NCI-H446 treated with DMSO at 0.1 percent for 48 hours (cell line): ENCODE results near the gene GLRA3.
"Not testable (repeated sequence)": the region's sequence is repeated elsewhere in the genome, so short reads cannot be mapped to it uniquely, and the experiment has no call there.

ENCODE experiments used
- DNase-seq: peaks from one replicate; lab custom pipeline; 2025; lab: John Stamatoyannopoulos, UW

GLRA3 gene

DNA sequence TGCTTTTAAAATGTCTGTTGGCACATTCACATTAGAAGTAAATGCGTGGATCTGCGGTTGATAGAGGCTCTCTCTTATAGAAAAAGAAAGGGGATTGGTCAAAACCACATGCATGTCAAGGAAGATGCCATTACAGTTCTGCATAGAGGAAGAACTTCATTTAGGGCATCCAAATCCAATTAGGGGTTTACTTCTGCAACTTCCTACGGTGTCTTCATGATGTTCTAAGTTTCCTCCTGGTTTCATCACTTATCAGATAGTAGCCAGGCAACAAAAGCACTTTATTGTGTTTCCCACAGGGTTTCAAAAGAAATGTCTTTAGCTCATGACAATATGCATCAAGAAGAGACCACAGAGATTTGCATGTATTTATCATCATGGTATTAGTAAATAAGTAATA is 170.8 kb downstream of the GLRA3 start:
- DNase-seq = no peak

- DNase-seq = no peak
These were observed 171.6 kb downstream of the GLRA3 start for GRCh38 chr4:174657472-174657871.

- DNase-seq = no peak
These were observed 174.4 kb downstream of the GLRA3 start for GRCh38 chr4:174654634-174655033.

DNA sequence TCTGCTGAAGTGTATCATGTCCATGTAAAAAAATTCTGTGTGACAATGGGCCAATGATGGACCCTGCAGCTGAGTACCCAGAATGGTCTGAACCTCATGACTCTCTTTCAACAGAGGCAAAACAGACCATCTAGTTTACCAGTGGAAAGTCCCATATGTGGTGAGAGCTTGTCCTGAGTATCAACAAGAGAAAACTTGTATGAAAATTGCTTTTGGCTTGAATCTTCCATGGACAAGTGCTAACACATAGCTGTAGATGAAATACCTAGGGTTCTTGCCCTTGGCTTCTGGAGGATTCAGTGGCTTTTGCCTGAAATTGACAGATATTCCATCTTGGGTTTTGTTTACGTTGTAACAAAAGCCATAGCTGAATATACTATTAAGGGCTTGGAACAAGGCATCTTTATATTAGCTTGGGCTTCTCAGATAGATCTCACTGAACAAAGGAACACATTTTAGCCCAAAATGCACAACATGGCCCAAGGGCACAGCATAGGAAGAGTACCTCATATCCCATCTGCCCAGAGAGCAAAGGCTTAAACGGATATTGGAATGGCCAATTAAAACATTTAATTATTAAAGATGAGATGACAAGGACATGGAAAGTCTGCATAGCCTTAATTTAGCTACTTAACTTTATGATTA is 178.2 kb downstream of the GLRA3 start:
- no peak for DNase-seq

DNA sequence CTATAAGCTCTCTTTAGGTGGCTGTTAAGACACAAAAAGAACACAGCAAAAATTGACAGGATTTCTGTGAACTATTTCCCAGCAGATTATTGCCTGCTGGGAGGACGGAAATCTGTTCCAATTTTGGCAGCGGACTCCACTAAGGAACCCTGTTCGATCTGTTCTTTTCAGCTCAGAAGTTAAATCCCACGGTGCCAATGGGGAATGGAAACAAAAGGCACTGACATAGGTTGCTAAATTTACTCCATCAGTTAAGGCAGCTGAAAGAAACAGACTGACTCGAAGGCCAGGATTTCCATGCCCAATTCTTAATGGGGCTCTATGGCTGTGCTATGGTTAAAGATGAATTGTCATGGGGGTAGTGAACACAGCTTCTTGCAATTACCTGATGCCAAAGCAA is 180.2 kb downstream of the GLRA3 start:
- no peak for DNase-seq

DNA sequence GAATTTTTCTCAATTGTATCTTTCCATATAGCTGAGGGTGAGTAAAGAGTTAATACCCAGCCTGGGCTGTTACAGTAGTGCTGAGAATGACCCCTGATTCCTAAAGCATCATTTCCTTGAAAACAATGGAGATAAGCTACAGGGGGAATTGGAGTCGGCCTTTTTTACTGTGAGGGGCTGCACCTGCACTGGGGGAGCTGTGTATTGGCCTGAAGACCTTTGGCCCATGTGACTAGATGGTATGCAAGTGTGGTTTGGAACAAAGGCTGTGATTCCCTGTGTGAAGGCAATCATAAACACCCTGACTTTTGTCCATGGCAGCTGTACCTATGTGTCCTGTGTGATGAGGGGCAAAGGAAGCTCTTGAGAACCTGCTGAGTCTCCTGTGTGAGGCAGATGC is 182.7 kb downstream of the GLRA3 start:
- DNase-seq = no peak

DNA sequence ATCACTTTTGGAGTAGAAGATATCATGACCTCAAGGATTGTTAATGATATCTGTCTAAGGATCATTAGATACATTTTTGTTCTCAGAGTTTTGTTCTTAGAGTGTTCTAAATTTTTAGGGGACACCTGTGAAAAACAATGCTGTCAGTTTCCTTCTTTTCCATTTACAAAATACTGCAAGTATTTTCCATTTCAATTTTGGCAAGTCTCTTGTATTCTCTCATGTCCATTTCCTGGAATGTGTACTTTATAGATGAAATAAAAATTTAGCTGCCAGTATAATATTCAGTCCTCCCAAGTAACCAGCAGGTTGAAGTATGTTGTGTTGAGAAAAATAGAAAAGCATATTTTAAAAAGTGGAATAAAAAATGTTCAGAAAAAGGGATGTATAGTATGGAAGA is 188.9 kb downstream of the GLRA3 start:
- no peak for DNase-seq

DNA sequence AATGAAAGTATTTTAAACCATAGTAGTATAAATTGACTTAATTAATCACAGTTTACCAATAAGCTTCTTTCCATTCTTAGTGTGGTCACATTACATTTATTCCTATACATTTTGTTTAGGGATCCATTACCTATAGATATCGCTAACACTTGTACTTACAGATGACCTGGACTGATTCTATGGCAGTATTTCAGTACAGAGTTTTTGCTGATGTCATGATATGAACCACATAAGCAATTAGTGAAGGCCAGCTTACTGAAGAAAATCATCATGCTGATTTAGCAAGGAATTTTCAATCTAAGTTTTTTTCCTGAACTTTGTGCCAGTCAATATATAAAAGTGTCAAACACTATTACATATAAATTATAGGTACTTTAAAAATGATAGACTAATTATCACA is 193.3 kb downstream of the GLRA3 start:
- no peak for DNase-seq

- no peak for DNase-seq
These were observed 195.6 kb downstream of the GLRA3 start for GRCh38 chr4:174633399-174633798.

DNA sequence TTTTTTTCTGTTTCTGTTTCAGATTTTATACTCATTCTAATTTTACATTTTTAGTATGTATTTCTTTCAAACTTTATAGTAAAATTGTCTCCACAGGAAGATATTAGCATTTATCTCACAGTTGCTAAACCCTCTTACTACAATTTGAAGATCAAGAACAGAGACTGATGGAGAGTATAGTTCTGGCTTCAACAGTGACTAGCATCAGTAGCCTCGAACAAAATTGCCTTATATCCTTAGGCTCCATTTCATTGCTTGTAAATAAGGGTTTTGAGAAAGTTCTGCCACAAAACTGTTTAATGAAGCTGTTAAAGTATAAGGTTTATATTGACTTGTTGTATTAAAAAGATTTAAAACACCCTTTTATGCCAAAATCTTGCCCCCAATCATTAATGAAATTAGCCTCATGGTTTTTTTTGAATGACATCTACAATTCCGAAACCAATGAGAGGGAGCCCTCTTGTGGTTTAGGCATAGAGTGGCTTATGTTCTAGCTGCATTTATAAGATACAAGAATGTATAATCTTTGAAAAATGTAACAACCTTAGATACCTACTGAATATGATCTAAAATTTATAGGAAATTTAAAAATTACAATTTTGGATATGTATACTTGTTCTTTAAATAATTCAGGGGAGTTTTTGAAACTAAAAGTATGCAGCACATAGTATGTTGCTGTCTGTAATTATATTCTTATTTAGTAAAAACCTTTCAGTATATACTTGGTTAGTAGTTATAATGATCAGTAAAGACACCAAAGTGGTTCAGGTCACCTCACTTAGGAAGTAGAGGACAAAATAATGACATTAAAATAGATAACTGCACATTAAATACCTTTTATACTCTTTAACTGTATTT is 196.9 kb downstream of the GLRA3 start:
- no peak for DNase-seq

GRCh38 chr4:174629907-174630450 is 199.1 kb downstream of the GLRA3 start:
- DNase-seq = not testable (repeated sequence)

- no peak for DNase-seq
These were observed 199.8 kb downstream of the GLRA3 start for GRCh38 chr4:174629265-174629664.

DNA sequence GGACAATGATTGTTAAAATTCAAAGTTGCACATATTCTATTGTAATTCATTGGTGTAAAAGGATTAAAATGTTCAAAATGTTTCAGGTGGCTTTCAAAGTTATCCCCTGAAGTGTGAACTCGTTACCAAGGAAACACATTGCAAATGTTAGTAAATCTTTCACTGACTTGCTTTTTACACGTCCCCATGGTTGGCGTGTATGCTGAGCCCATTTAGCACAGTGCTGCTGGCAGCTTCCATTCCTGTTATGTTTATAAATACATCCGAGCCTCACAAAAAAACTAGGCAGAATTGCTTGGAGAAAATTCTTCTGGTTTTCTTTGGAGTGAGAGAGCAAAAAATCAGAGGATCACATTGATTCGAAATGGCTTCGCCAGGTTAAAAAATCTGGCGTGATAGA is 200.9 kb downstream of the GLRA3 start:
- no peak for DNase-seq

GRCh38 chr4:174627473-174627872 is 201.6 kb downstream of the GLRA3 start:
- no peak for DNase-seq

DNA sequence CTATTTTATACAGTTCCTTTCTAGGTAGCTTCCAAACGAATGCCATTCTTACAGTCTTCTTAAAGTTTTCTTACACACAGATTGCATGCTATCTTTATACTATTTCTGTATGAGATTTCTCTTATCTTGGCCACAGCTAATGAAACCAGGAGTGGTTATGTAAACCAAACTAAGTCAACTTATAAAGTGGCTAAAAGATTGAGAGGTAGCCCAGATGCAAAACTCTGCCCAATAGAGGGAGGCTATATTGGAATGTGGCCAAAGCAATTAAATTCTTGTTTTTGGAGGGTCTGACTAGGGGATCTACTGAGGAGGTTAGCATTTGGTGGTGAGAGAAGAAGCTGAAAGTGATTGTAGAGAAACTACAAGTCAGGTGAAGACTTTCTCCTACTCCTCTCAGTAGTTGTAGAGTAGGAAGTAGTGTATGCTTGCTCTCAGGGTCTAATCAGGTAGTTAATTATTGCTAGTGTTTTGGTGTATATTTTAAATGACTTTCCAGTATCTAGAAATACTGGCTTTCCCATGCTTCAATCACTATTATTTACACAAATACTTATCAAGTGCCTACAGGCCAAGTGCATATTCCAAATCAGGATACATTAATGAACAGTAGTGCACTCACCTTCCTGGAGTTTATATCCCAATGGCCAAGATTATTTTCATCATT is 202.6 kb downstream of the GLRA3 start:
- DNase-seq = no peak

GRCh38 chr4:174616661-174617060 is 212.4 kb downstream of the GLRA3 start:
- no peak for DNase-seq

GRCh38 chr4:174613979-174614378 is 215.1 kb downstream of the GLRA3 start:
- DNase-seq = no peak

DNA sequence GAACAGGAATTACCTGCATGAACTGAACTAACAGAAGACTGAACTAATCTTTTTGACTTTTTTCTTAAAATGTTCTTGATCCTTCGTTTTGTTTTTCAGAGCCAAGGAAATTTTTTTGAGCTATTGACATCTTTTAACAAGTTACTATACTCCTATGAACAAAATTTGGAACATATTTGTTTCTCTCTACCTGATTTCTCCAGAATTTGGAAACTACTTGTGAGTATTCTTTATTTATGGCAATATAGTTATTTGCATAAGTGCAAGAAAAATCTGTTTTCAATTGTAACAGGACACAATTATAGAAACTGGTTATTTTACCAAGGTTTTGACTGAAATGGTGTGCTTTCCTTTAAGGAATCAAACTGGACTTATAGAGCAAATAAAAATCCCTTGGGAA is 217.3 kb downstream of the GLRA3 start:
- no peak for DNase-seq

- DNase-seq = no peak
These were observed 221.3 kb downstream of the GLRA3 start for GRCh38 chr4:174607792-174608191.

DNA sequence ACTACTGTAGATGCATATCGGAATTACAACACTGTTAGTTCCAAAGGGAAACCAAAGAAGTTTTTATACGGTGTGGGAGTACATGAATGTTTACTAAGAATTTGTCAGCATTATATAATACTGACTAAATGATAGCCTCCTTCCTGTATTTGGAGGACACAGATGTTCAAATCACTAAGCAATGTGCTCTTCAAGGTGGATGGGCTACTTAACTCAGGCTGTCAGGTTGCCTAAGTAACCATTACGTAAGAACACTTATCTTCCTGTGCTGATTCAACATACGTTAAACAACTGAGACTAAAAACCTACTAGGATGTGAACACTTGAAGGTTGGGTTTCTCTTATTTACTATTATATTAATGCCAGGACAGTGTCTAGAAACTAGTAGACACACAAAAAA is 224.8 kb downstream of the GLRA3 start:
- DNase-seq = no peak

GRCh38 chr4:174600391-174600790 is 228.7 kb downstream of the GLRA3 start:
- DNase-seq = no peak

GRCh38 chr4:174598800-174599199 is 230.2 kb downstream of the GLRA3 start:
- no peak for DNase-seq

GRCh38 chr4:174596513-174596912 is 232.5 kb downstream of the GLRA3 start:
- no peak for DNase-seq
